Stimulated activated CD4-positive, alpha-beta T cell treated with anti-CD3 and anti-CD28 coated beads, Interleukin-12 subunit alpha, Interleukin-12 subunit beta, amount 100 ng/mL, for 48 hours (primary cell): Measurements from ENCODE around the gene MYO1C.
"Not testable (repeated sequence)": the region's sequence is repeated elsewhere in the genome, so short reads cannot be mapped to it uniquely, and the experiment has no call there.

Experiments
- DNase-seq, 3 donors: peaks; one replicate each; pipeline ENCODE4 v3.0.0-alpha.2; 2020; ENCODE audit warnings: low read depth in 2 of 3, low spot score in 1 of 3

Gene MYO1C

DNA sequence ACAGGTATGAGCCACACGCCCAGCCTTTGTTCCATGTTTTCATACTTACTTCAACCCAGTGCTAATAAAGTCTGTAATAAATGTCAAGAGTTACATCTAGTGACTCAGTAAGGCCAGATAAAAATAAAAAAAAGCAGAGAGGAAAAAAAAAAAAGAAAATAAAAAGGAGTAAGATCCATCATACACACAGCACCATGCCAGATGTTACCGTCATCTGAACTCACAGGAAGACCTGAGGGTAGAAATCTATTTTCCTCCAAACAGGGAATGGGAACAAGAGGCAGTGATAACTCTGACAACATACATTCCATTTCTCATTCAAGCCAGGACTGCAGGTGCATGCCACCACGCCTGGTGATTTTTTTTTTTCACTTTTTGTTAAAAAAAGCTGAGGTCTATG, 57.2 kb downstream of the MYO1C start:
- DNase-seq = no peak

DNA sequence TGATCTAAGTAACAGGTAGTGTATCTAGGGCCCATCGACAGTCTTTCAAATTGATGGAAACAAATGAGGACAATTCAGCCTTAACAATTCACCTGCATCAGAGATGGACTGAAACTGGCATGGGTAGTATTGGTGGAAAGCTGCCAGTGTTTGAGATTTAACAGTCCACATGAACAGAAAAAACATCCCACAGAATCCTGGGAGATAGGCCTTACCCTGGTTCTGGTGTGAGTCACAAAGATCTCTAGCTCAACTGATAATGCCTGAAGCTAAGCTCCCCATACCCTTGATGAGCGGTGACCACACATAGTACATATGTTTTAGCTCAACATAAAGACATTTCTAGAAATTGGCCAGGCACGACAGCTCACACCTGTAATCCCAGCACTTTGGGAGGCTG, 58.3 kb downstream of the MYO1C start:
- DNase-seq = no peak

DNA sequence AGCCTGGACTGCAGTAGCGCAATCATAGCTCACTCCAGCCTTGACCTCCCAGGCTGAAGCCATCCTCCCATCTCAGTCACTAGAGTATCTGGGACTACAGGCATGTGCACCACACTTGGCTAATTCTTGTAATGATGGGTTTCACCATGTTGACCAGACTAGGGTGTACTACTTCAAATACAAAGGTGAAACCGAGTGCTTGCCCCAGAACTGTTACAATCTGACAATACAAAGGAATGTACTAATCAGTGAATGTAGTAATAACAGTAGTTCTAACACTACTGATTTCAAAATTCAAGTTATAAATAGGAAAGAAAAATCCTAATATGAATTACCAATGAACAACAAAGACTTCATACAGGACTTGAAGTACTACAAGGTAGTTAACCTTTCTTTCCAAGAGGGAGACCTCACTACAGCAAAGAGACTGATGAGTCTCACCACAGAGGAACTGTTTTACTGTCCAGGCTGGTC, 60.8 kb downstream of the MYO1C start:
- no peak for DNase-seq

DNA sequence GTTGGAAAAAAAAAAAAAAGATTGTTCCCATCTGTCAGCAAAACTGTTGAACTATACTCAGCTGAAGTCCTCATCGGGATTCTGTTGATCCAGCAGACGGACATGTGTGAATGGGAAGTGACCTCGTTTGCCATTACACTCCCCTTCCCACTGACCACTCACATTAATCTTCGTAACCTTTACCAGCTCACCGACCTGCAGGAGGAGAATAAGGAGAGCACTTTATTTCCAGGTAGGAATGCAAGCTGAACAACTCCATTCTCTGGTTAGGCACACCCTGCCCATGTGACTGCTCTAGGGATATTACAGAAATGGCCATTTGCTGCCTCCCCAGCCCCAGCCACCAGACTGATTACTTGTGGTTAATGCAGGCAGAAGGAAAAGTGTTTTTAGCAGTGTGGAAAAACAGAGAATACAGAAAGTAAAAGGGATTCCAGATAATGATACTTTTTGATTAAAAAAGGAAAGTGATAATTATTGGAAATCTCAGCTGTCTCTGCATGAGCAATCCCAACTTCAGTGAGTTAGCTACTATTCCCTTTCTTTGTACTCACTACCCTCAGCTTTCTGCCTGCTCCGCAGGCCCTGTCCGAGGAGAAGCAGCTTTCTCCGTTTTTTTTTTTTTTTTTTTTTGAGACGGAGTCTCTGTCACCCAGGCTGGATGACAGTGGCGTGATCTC, 68.9 kb downstream of the MYO1C start:
- no peak for DNase-seq

DNA sequence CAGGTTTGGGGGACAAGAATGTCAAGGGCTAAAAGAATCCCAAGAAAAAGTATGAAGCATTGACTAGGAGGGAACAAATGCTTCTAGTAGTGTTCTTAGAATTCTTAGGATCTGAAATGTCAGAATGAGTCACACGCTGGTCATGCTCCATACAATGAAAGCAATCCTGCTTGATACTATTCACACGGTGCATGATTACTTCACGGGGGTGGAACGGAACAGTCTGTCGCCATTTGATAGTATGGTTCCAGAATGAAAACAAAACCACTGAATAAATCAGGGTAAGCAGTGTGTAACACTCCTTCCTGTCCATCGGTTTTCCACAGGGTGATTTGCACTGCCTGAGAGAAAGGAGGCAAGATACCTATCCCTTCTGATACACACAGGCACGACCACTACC, 69.6 kb downstream of the MYO1C start:
- no peak for DNase-seq

DNA sequence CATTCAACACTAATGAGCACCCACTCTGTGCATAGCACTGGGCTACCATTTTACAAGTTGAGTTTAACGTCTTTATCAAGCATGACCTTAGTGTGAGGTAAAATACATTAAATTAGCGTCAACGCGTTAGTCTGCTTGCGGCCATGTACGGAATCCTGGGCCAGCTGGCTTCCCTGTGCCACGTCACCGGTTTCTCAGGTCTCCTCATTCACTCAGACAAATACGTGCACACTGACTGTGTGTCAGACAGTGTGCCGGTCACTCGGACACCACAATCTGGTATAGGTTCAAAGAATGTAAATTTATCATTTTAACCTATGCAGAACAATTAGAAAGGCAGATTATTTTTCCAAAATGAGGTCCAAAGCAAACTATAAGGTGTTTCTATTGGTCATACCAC, 71.0 kb downstream of the MYO1C start:
- DNase-seq = no peak

DNA sequence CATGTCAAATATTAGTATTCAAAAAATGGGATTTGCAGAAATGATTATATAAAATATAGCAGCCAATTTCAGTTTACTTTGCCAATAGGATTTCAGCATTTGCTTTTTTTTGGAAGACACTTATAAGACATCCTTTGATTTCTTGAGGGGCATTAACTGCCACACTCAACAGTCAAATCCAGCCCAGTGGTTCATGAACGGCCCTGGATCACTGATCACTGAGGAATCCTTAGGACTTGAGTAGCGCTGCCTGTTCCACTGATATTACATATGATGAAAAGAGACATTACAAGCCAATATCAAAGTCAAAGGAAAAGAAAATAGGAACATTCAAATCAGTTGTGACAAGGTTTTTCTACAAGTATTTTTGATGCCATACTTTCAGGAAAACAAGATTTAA, 71.5 kb downstream of the MYO1C start:
- DNase-seq = no peak

DNA sequence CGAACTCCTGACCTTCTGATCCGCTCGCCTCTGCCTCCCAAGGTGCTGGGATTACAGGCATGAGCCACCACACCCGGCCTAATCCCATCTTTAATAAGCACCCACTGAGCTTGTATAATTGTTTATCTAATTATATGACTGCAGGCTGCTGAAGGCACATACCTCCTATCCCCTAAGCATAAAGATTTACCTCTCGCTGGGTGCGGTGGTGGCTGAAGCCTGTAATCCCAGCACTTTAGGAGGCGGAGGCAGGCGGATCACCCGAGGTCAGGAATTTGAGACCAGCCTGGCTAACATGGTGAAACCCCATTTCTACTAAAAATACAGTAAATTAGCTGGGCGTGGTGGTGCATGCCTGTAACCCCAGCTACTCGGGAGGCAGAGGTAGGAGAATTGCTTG, 72.3 kb downstream of the MYO1C start:
- no peak for DNase-seq

DNA sequence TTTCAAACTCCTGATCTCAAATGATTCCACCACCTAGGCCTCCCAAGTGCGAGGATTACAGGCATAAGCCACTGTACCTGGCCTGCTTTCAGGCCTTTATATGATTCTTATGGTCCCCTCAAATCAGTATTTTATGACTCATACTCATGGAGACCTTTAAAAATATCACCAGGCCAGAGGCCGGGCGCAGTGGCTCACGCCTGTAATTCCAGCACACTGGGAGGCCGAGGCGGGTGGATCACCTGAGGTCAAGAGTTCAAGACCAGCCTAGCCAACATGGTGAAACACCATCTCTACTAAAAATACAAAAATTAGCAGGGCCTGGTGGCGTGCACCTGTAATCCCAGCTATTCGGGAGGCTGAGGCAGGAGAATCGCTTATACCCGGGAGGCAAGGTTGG, 74.0 kb downstream of the MYO1C start:
- DNase-seq = not testable (repeated sequence)

DNA sequence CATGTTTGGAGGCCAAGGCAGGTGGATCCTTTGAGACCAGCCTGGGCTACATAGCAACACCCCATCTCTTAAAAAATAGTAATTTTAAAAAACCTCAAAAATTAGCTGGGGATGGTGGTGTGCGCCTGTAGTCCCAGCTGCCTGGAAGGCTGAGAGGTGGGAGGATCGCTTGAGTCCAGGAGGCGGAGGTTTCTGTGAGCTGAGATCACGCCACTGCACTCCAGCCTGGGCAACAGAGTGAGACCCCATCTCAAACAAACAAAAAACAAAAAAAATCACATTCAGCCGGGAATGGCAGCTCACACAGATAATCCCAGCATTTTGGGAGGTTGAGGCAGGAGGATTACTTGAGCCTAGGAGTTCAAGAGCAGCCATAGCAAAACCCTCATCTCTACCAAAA, 76.1 kb downstream of the MYO1C start:
- DNase-seq = no peak

DNA sequence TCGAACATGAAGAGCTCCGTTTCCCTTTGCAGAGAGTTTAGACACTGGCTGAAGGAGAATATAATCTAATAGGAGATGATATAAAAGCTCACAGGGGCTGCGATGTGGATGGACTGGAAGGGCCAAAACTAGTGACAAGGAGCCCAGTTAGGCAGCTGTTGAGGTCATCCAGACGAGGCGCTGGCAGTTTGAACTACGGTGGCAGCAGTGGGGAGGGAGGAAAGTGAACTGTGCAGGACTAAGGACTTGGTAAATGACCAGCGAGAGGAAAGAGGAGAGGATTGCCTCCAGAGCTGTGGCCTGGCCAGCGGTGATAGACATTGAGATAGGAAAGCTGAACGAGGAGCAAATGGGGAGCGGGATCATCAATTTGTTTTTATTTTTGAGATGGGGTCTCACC, 77.9 kb downstream of the MYO1C start:
- DNase-seq = no peak
